HepG2 (cell line): ENCODE measurements around the gene AKAP14. TPM values are rescaled to one million over a fixed set of nuclear protein-coding genes. Genes with fewer than 3 reads are reported as not detected.

Experiments used
- CEBPG ChIP-seq: IDR thresholded peaks from 2 replicates; pipeline ENCODE4 v1.6.1; 2016
- HOXD1 ChIP-seq: sonication (generic); formaldehyde crosslinking; IDR thresholded peaks from 2 replicates; pipeline ENCODE4 v1.5.0; 2020; ENCODE audit warnings: missing genetic modification reagents
- KMT2B ChIP-seq: IDR thresholded peaks from 2 replicates; pipeline ENCODE4 v1.6.1; 2016; ENCODE audit warnings: missing genetic modification reagents, missing compliant biosample characterization
- MEIS2 ChIP-seq: sonication (generic); formaldehyde crosslinking; IDR thresholded peaks from 2 replicates; pipeline ENCODE4 v1.9.0; 2021; ENCODE audit warnings: mild to moderate bottlenecking, missing genetic modification reagents
- NCOA5 ChIP-seq: sonication (generic); formaldehyde crosslinking; IDR thresholded peaks from 2 replicates; pipeline ENCODE4 v1.4.0; 2020; ENCODE audit warnings: missing genetic modification reagents
- NFIC ChIP-seq: IDR thresholded peaks from 2 replicates; pipeline ENCODE4 v1.6.1; 2012; ENCODE audit warnings: mild to moderate bottlenecking, low read length, inconsistent platforms
- NR2F1 ChIP-seq, 2 experiments: fragments of 450-650 bp in 1 of 2; formaldehyde crosslinking in 1 of 2; IDR thresholded peaks; 2 replicates each; pipeline versions ENCODE4 v1.5.0 to v1.6.1; 2016 to 2020; ENCODE audit warnings: mild to moderate bottlenecking in 1 of 2, missing compliant biosample characterization in 1 of 2, missing genetic modification reagents in 1 of 2, moderate library complexity in 1 of 2
- RBM39 ChIP-seq: fragments of 200-400 bp; formaldehyde crosslinking; IDR thresholded peaks from one replicate; pipeline ENCODE4 v1.6.1; 2018; ENCODE audit warnings: antibody characterized with exemption, mild to moderate bottlenecking, low read depth, low read length; ENCODE audit not compliant: poor library complexity, severe bottlenecking
- RELA ChIP-seq: sonication (generic); formaldehyde crosslinking; IDR thresholded peaks from 2 replicates; pipeline ENCODE4 v1.4.0; 2020; ENCODE audit warnings: missing genetic modification reagents
- SOX6 ChIP-seq, 2 experiments: fragments of 450-650 bp in 1 of 2; sonication (generic) in 1 of 2; formaldehyde crosslinking in 1 of 2; IDR thresholded peaks; 2 replicates each; pipeline versions ENCODE4 v1.4.0 to v1.6.1; 2017 to 2020; ENCODE audit warnings: antibody characterized with exemption in 1 of 2, mild to moderate bottlenecking in 1 of 2, missing genetic modification reagents in 1 of 2
- TBP ChIP-seq: sonication (generic); formaldehyde crosslinking; IDR thresholded peaks from 2 replicates; pipeline ENCODE4 v1.5.0; 2020; ENCODE audit warnings: missing genetic modification reagents
- U2AF2 ChIP-seq: fragments of 200-400 bp; formaldehyde crosslinking; IDR thresholded peaks from 2 replicates; pipeline ENCODE4 v1.6.1; 2017; ENCODE audit warnings: low read depth, mild to moderate bottlenecking, low read length
- ZNF234 ChIP-seq: sonication (generic); formaldehyde crosslinking; conservative IDR thresholded peaks from 2 replicates; pipeline ENCODE4 v1.5.1; 2020; ENCODE audit warnings: mild to moderate bottlenecking, missing genetic modification reagents
- ZNF430 ChIP-seq: sonication (generic); formaldehyde crosslinking; IDR thresholded peaks from 2 replicates; pipeline ENCODE4 v1.9.0; 2021; ENCODE audit warnings: mild to moderate bottlenecking, missing genetic modification reagents
- ZNF598 ChIP-seq: sonication (generic); formaldehyde crosslinking; IDR thresholded peaks from 2 replicates; pipeline ENCODE4 v1.5.1; 2020; ENCODE audit warnings: mild to moderate bottlenecking, missing genetic modification reagents, borderline replicate concordance
- ZNF619 ChIP-seq: sonication (generic); formaldehyde crosslinking; IDR thresholded peaks from 2 replicates; pipeline ENCODE4 v1.4.0; 2020; ENCODE audit warnings: mild to moderate bottlenecking, missing genetic modification reagents
- polyA plus RNA-seq, 8 experiments: library from polyadenylated mRNA; depleted of rRNA in 3 of 8; stranded (reverse) in 7 of 8; unstranded in 1 of 8; fragments of >200 nt; fragmentation: Illumina TruSeq in 4 of 8; extraction: Trizol in 4 of 8; gene quantifications; 2 replicates each; pipeline versions ENCODE4 v1.2.1 to v1.2.3, GENCODE V29; 2011 to 2016; ENCODE audit warnings: low read depth in 4 of 8, missing spikeins in 1 of 8, mixed read lengths in 1 of 8; ENCODE audit not compliant: insufficient read depth in 1 of 8
- total RNA-seq, 5 experiments: library from RNA; depleted of rRNA; stranded (reverse); fragments of >200 nt; fragmentation: Illumina TruSeq; extraction: Trizol; gene quantifications; 2 replicates each; pipeline ENCODE4 v1.2.3, GENCODE V29; 2016; ENCODE audit warnings: low read depth in 1 of 5
- TF ChIP-seq, protein P1 (sequence below): IDR thresholded peaks from 2 replicates; pipeline ENCODE4 v1.6.1; 2018; ENCODE audit warnings: missing genetic modification reagents
- TF ChIP-seq, protein P2 (sequence below): sonication (generic); formaldehyde crosslinking; IDR thresholded peaks from 2 replicates; pipeline ENCODE4 v1.5.0; 2020; ENCODE audit warnings: mild to moderate bottlenecking, missing genetic modification reagents
- TF ChIP-seq, protein P3 (sequence below): sonication (generic); formaldehyde crosslinking; IDR thresholded peaks from 2 replicates; pipeline ENCODE4 v1.4.0; 2020; ENCODE audit warnings: missing genetic modification reagents
- TF ChIP-seq, protein P4 (sequence below): sonication (generic); formaldehyde crosslinking; IDR thresholded peaks from 2 replicates; pipeline ENCODE4 v1.5.0; 2020; ENCODE audit warnings: mild to moderate bottlenecking, low read depth, missing genetic modification reagents, borderline replicate concordance
- TF ChIP-seq, protein P5 (sequence below): sonication (generic); formaldehyde crosslinking; IDR thresholded peaks from 2 replicates; pipeline ENCODE4 v1.4.0; 2020; ENCODE audit warnings: mild to moderate bottlenecking, missing genetic modification reagents

The AKAP14 gene
- total and polyA plus RNA-seq, 2 of the 13 experiments (the other 11 are each of a cell fraction or from before 2014, with no cell fraction given) = 0.20 to 1.7 TPM

DNA sequence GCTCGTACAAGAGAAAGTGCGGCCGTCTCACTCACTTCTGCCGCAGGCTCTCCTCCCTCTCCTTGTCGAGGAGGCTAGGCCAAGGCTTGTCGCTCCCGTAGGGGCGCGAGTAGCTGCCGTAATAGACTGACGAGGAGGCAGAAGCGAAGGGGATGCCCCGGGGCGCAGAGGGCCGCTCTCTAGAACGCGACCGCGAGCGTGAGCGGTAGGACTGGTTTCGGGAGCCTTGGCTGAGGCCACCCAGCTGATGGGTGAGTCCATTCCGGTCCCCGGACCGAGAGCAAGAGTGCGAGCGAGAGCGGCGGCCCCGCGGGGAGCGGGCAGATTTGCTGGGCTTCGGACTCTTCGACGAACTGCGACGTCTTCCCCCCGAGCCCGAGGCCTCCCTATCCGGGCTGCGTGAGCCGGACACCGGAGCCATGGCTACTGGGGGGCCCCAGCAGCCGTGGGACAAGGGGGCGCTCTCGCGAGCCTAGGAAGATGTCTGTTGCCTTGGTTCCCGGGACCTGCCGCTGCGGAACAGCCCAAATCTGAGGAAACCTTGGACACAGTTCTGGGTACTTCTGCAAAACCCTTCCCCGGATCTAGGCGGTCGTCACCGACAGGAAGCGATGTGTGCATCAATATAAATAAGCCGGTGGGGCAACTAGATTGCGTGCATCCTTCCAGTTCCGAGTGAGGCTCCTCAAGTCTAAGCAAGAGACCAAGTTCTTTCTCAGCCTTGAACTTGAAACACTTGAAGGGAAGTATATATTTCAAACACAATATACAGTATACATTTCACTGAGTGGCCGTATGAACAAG, 47.7 kb downstream of the AKAP14 start, which contains the start of gene NKAP (continued):
- TF ChIP-seq NR2F1 (CRISPR knock-in tag; IDR thresholded peaks at IDR 0.05) (no peak), MEIS2 (CRISPR knock-in tag) (no peak), U2AF2 (no peak), ZNF598 (CRISPR knock-in tag) (no peak), ZNF619 (CRISPR knock-in tag) (no peak), SOX6 (IDR thresholded peaks at IDR 0.05) (no peak), SOX6 (CRISPR knock-in tag; IDR thresholded peaks at IDR 0.05) (peak; percentile 52), ZNF234 (CRISPR knock-in tag) (no peak), CEBPG (peak; percentile 34; the same call in 1 of the 2 replicates), NFIC (no peak), ZNF430 (no peak), RELA (CRISPR knock-in tag) (no peak), KMT2B (peak; percentile 55; the same call in 1 of the 2 replicates), RBM39 (no peak), NCOA5 (CRISPR knock-in tag) (no peak), HOXD1 (CRISPR knock-in tag) (no peak), TBP (no peak)
- TF ChIP-seq, protein P1, sequence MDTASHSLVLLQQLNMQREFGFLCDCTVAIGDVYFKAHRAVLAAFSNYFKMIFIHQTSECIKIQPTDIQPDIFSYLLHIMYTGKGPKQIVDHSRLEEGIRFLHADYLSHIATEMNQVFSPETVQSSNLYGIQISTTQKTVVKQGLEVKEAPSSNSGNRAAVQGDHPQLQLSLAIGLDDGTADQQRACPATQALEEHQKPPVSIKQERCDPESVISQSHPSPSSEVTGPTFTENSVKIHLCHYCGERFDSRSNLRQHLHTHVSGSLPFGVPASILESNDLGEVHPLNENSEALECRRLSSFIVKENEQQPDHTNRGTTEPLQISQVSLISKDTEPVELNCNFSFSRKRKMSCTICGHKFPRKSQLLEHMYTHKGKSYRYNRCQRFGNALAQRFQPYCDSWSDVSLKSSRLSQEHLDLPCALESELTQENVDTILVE = peak; percentile 86
- TF ChIP-seq, protein P2, sequence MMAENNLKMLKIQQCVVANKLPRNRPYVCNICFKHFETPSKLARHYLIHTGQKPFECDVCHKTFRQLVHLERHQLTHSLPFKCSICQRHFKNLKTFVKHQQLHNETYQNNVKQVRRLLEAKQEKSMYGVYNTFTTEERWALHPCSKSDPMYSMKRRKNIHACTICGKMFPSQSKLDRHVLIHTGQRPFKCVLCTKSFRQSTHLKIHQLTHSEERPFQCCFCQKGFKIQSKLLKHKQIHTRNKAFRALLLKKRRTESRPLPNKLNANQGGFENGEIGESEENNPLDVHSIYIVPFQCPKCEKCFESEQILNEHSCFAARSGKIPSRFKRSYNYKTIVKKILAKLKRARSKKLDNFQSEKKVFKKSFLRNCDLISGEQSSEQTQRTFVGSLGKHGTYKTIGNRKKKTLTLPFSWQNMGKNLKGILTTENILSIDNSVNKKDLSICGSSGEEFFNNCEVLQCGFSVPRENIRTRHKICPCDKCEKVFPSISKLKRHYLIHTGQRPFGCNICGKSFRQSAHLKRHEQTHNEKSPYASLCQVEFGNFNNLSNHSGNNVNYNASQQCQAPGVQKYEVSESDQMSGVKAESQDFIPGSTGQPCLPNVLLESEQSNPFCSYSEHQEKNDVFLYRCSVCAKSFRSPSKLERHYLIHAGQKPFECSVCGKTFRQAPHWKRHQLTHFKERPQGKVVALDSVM (CRISPR knock-in tag) = peak; percentile 31; the same call in 1 of the 2 replicates
- TF ChIP-seq, protein P3, sequence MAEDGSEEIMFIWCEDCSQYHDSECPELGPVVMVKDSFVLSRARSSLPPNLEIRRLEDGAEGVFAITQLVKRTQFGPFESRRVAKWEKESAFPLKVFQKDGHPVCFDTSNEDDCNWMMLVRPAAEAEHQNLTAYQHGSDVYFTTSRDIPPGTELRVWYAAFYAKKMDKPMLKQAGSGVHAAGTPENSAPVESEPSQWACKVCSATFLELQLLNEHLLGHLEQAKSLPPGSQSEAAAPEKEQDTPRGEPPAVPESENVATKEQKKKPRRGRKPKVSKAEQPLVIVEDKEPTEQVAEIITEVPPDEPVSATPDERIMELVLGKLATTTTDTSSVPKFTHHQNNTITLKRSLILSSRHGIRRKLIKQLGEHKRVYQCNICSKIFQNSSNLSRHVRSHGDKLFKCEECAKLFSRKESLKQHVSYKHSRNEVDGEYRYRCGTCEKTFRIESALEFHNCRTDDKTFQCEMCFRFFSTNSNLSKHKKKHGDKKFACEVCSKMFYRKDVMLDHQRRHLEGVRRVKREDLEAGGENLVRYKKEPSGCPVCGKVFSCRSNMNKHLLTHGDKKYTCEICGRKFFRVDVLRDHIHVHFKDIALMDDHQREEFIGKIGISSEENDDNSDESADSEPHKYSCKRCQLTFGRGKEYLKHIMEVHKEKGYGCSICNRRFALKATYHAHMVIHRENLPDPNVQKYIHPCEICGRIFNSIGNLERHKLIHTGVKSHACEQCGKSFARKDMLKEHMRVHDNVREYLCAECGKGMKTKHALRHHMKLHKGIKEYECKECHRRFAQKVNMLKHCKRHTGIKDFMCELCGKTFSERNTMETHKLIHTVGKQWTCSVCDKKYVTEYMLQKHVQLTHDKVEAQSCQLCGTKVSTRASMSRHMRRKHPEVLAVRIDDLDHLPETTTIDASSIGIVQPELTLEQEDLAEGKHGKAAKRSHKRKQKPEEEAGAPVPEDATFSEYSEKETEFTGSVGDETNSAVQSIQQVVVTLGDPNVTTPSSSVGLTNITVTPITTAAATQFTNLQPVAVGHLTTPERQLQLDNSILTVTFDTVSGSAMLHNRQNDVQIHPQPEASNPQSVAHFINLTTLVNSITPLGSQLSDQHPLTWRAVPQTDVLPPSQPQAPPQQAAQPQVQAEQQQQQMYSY (CRISPR knock-in tag) = no peak
- TF ChIP-seq, protein P4, sequence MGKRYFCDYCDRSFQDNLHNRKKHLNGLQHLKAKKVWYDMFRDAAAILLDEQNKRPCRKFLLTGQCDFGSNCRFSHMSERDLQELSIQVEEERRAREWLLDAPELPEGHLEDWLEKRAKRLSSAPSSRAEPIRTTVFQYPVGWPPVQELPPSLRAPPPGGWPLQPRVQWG = no peak
- TF ChIP-seq, protein P5, sequence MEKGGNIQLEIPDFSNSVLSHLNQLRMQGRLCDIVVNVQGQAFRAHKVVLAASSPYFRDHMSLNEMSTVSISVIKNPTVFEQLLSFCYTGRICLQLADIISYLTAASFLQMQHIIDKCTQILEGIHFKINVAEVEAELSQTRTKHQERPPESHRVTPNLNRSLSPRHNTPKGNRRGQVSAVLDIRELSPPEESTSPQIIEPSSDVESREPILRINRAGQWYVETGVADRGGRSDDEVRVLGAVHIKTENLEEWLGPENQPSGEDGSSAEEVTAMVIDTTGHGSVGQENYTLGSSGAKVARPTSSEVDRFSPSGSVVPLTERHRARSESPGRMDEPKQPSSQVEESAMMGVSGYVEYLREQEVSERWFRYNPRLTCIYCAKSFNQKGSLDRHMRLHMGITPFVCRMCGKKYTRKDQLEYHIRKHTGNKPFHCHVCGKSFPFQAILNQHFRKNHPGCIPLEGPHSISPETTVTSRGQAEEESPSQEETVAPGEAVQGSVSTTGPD (CRISPR knock-in tag) = peak; percentile 59; the same call in 1 of the 2 replicates
